Memory B cell (primary cell): Measurements from ENCODE around the gene RBMS3.

Source experiments
- ATAC-seq: fragments of 150-1000 bp; cut with Tn5 transposase; 2 replicates; pipeline ENCODE4 v1.10.0; 2021; ENCODE audit warnings: low read depth, mild to moderate bottlenecking, moderate library complexity
- DNase-seq, 2 donors: peaks; one replicate each; pipeline ENCODE4 v3.0.0; 2022; ENCODE audit warnings: low spot score in 2 of 2
- H3K27ac Mint-ChIP-seq: one replicate; pipeline ENCODE4 v1.8.0; 2022; ENCODE audit warnings: mild to moderate bottlenecking, moderate library complexity, mixed read lengths
- H3K27me3 Mint-ChIP-seq: one replicate; pipeline ENCODE4 v1.8.0; 2022; ENCODE audit warnings: mixed read lengths
- H3K36me3 Mint-ChIP-seq: one replicate; pipeline ENCODE4 v1.8.0; 2022; ENCODE audit warnings: mild to moderate bottlenecking, mixed read lengths
- H3K4me1 Mint-ChIP-seq: one replicate; pipeline ENCODE4 v1.8.0; 2022; ENCODE audit warnings: mixed read lengths
- H3K4me3 Mint-ChIP-seq: one replicate; pipeline ENCODE4 v1.8.0; 2022; ENCODE audit warnings: mild to moderate bottlenecking, moderate library complexity, mixed read lengths
- H3K9me3 Mint-ChIP-seq: one replicate; pipeline ENCODE4 v1.8.0; 2022; ENCODE audit warnings: mixed read lengths

RBMS3 gene

DNA sequence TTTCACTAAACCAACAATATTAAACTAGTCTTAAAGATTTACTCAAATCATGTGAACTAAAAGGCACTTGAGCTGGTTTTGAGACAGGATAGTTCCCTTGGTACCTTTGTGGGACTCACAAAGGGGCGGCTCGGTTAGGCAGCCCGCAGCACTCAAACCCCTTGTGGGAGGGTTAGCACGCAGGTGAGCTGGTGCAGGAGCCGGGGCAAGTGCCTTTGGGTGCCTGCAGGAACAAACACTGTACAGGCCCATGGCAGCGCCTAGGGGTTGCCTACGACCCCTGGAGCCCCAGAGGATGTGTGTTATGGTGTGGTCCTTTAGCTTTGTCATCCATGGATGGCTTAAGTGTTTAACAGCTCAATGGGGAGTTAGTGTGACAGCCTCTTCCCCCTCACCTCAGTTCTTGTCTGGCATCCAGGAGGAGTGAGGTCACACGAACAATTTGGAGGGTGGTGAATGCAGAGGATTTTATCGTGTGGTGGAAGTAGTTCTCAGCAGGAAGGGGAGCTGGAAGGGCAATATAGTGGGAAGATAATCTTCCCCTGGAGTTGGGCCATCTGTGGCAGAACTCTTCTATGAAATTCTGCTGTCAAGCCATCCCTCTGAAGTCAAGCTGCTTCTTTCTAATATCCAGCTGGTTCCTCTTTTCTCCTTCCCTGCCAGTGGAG lies 470.9 kb downstream of the RBMS3 start:
- DNase-seq = no peak
- Mint-ChIP-seq H3K4me1 (no peaks in the 10 kb centered on the region), H3K9me3 (peaks cover 1% of the 10 kb centered on the region), H3K36me3 (no peaks in the 10 kb centered on the region), H3K4me3 (no peak overlapping the region), H3K27ac (no peak overlapping the region), H3K27me3 (no peaks in the 10 kb centered on the region)
- ATAC-seq = no peak

DNA sequence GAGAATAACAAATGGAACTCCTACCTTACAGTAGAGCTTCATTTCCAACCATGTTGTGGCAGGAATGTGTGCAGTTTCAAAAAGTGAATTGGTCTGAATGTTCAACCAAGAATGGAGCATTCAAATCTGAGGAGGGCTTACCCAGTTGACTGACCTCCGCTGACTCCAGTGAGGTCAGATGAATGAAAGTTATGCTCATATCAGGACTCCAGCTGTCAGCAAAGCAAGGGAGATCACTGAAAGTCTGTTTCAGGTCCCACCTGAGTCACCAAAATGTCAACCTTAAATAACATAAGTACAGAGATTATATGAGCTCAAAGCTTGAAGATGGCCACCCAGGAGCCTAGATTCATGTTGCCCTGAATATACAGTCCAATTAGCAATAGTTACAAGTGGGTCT lies 473.5 kb downstream of the RBMS3 start:
- Mint-ChIP-seq H3K4me1 (no peaks in the 10 kb centered on the region), H3K9me3 (peaks cover 1% of the 10 kb centered on the region), H3K27ac (no peak overlapping the region), H3K36me3 (no peaks in the 10 kb centered on the region), H3K27me3 (no peaks in the 10 kb centered on the region), H3K4me3 (no peak overlapping the region)
- DNase-seq (no peak), ATAC-seq (no peak)

DNA sequence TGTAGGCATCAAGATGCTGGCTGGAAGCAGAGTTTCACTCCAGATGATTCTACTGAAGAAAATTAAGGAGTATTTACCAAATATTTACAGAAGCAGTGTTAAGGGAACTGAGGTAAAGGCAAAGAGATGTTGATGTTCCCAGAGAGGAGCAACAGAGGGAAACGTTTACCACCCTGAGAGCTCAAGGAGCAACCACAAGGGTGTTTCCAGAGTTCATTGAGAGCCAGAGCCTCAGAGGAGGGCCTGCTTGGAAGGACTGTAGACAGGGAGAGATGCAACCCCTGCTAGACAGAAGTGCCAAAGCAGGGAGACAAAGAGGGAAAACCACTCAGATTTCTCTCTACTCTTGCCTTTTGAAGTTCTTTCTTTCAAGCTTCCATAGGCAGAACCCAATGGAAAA lies 474.5 kb downstream of the RBMS3 start:
- Mint-ChIP-seq H3K4me3 (no peak overlapping the region), H3K36me3 (no peaks in the 10 kb centered on the region), H3K27me3 (no peaks in the 10 kb centered on the region), H3K9me3 (peaks cover 1% of the 10 kb centered on the region), H3K4me1 (no peaks in the 10 kb centered on the region), H3K27ac (no peak overlapping the region)
- ATAC-seq = no peak
- DNase-seq = no peak

DNA sequence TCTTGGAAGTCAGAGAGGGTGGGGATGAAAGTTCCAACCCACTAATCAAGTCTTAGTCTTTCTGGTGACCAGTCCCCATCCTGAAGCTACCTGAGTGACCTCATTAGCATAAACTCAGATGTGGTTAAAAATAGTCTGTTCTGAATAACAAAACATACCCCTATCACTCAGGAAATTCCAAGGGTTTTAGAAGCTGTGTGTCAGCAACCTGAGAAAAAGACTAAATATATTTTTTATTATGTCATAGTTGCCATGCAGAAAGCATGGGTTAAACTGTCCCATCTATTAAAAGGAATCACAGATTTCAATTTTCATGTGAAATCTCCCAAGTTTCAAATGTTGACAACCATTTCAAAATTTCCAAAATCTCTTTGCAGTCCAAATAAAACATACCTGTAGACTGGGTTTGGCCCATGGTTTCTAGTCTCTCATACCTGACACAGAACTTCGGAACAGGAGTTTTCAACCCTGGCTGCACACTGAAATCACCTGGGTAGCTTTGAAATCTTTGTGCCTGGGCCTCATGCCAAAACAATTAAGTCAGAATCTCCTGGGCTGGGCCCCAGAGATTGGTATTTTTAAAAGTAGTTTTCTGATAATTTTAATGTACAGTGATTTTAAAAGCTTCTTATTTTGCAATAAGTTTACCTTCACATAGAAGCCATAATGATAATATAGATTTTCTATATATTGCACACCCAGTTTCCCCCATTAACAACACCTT lies 476.3 kb downstream of the RBMS3 start:
- Mint-ChIP-seq H3K4me3 (no peak overlapping the region), H3K27me3 (no peaks in the 10 kb centered on the region), H3K9me3 (peaks cover 1% of the 10 kb centered on the region), H3K27ac (no peak overlapping the region), H3K36me3 (no peaks in the 10 kb centered on the region), H3K4me1 (no peaks in the 10 kb centered on the region)
- DNase-seq (no peak), ATAC-seq (no peak)

DNA sequence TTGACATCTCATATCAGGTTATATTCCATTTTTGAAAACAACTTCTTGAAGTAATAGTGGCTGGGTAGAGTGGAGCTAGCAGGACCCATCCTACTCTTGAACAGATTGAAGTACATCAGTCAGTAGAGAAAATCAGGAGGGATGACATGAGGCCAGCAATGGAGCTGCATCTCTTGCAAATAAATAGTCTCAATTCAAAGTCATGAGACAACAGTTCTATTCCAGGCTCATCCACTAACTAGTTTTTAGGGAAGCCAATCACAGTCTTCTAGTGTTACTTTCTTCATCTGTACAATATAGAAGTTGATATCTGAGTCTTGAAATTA lies 477.2 kb downstream of the RBMS3 start:
- no peak overlapping the region for H3K27ac Mint-ChIP-seq

DNA sequence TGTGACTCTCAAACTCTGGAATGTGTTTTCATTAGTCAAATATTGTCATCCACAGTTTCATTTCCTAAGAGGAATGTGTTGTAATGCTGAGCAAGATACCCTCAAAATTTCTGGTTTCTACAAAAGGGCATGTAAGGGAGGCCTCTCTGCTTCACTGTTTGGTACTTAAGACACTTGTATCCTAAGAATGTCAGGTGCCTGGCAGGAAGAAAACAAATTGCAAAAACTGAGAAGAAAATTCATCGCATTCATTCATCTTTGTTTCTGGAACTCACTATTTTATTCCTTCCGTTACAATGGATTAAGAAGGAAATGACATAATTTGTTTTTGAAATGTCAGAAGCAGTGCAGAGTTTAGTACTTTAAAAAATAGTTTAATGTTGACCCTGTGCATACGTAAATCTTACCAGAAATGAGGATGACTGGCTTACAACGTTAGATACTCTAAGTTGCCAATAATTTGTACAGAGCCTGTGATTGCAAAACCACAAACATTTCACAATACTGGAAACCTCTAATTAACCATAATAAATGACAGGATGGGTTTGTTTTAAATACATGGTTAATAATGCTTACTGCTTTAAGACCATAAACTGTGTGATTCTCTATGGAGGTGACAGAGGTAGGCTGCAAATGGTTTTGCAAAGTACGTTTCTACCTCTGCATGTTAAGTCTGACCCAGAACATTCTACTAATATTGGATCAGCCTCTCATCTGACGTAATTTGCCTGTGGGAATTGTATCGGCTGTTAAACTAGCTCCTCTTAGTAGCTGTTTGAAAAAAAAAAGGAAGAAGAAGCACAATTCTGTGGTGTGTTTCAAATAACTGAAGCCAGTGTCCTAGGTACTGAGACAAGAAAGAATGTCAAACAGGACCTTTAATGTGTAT lies 477.8 kb downstream of the RBMS3 start:
- H3K27ac Mint-ChIP-seq = no peak overlapping the region
- H3K36me3 Mint-ChIP-seq = no peaks in the 10 kb centered on the region
- ATAC-seq (no peak), DNase-seq (no peak)
- no peak overlapping the region for H3K4me3 Mint-ChIP-seq
- no peaks in the 10 kb centered on the region for H3K4me1 Mint-ChIP-seq
- peaks cover 1% of the 10 kb centered on the region for H3K9me3 Mint-ChIP-seq
- H3K27me3 Mint-ChIP-seq = no peaks in the 10 kb centered on the region

More for the DNA sequence above, 477.2 kb downstream of the RBMS3 start:
- Mint-ChIP-seq H3K9me3 (peaks cover 1% of the 10 kb centered on the region), H3K4me3 (no peak overlapping the region), H3K36me3 (no peaks in the 10 kb centered on the region), H3K27me3 (no peaks in the 10 kb centered on the region), H3K4me1 (no peaks in the 10 kb centered on the region)
- no peak for ATAC-seq
- DNase-seq = no peak

DNA sequence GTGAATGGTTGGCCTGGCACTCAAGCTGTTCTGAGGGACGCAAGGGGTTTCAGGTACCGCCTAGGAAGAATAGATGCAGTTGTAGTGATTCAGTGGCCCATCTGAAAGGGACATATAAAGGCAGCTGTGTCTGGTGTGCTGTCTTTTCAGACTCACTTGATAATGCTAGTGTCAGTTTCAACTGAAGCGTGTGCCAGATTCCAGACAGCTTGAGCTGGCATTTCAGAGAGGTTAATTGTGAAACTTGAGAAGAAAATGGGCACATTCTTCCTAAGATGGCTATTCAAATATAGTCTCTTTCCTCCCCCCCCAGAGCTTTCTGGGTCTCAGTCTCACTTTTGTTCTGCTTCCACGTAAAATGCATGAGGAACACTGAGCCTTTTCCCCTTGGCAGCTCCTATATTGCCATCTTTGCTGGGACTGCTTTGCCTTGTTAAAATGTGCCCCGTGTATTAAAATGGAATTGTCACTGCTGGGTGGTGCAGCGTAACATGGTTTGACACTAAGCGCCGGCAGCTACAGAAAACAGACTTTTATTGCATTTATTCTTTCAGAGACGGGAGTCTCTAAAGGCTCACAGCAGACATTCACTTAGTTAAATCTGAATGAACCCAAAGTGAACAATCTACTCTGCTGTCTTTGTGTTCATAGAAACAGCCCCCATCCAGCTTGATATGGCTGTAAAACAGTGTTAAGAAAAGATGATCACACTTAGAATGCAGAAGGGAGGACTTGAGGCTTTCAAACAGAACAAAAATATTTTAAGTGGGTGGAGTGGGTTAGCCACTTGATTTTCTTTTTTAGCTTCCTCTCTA lies 478.7 kb downstream of the RBMS3 start:
- no peak for ATAC-seq
- Mint-ChIP-seq H3K27ac (no peak overlapping the region), H3K27me3 (no peaks in the 10 kb centered on the region), H3K36me3 (no peaks in the 10 kb centered on the region), H3K9me3 (peaks cover 2% of the 10 kb centered on the region), H3K4me1 (no peaks in the 10 kb centered on the region), H3K4me3 (no peak overlapping the region)
- no peak for DNase-seq

DNA sequence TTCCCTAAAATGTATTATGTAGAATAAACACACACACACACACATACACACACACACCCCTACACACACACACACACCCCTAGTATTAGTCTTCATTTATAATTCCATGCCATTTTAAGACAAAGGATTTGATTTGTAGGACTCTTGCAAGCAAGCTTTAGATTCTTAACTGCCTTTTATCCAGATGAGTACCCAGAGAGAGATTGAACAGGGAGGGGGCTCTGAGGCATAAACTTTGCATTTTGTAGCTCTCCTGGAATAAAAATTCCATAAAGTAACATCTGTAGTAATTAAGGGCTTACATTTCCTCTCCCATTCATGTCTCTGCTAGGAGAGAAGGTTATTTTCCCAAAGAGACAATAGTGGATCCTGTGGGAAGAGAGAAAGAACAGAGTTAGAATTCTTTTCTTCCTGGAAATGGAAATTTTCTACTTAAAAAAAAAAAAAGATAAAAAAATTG lies 479.4 kb downstream of the RBMS3 start:
- Mint-ChIP-seq H3K9me3 (peaks cover 2% of the 10 kb centered on the region), H3K27me3 (no peaks in the 10 kb centered on the region), H3K36me3 (no peaks in the 10 kb centered on the region), H3K4me1 (no peaks in the 10 kb centered on the region), H3K4me3 (no peak overlapping the region), H3K27ac (no peak overlapping the region)
- no peak for DNase-seq
- no peak for ATAC-seq

DNA sequence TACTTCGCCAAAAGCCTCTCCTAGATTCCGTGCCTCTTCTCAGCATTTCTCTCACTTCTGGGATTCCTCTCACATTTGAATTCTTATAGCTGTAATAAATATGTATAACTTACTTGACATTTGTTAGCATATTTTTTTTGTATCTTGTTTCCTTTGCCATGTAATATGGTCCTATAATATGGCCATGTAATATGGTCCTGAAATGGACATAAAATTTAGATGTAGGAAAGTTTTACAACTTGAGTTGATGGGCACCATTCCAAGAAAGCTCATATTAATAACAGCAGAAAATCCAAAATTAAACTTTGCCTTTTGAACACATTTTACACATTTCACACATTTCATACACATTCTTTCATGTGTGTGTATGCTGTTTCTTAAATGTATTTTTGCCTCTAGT lies 480.6 kb downstream of the RBMS3 start:
- no peaks in the 10 kb centered on the region for H3K27me3 Mint-ChIP-seq
- DNase-seq = no peak

DNA sequence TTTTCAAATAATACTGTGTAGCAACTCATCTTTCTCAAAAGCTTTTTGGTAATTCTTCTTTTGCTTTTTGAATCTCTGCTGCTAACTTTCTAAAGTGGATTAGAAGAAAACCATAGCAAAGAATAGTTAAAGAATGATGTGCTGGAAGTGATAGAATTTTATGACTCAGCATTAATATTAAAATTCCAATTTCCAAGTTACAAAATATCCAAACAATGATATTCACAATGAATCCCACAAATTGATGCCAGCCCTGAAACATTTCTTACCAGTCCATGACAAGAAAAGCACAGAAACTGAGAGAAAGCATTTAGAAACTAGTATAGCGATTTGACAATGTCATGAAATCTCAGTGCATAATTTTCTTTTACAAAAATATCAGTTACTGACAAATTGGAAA lies 482.2 kb downstream of the RBMS3 start:
- Mint-ChIP-seq H3K9me3 (peaks cover 1% of the 10 kb centered on the region), H3K27me3 (no peaks in the 10 kb centered on the region), H3K36me3 (no peaks in the 10 kb centered on the region), H3K4me1 (no peaks in the 10 kb centered on the region), H3K27ac (no peak overlapping the region), H3K4me3 (no peak overlapping the region)
- DNase-seq = no peak
- no peak for ATAC-seq

More for the DNA sequence above, 480.6 kb downstream of the RBMS3 start:
- no peaks in the 10 kb centered on the region for H3K4me1 Mint-ChIP-seq
- no peaks in the 10 kb centered on the region for H3K36me3 Mint-ChIP-seq
- H3K9me3 Mint-ChIP-seq = peaks cover 1% of the 10 kb centered on the region
- no peak for ATAC-seq
- no peak overlapping the region for H3K4me3 Mint-ChIP-seq
- H3K27ac Mint-ChIP-seq = no peak overlapping the region

DNA sequence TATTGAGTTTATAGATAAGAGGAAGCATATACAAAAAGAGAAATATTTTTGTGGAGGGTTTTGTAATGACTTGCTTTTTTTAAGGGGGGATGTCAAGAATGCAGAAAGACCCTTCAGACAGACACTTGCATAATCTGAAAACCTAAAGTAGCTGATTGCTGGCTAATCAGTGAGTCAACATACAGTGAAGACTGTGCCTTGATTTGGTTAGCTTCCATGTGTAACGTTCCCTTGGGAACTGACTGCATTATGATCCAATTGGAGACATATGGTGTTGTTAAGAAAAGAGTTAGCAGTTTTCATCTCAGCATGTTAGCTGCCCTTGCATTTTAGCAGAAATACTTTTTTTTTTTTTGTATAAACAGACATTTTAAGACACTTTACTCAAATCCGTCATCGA lies 483.2 kb downstream of the RBMS3 start:
- Mint-ChIP-seq H3K27ac (no peak overlapping the region), H3K4me3 (no peak overlapping the region), H3K4me1 (no peaks in the 10 kb centered on the region), H3K9me3 (peaks cover 1% of the 10 kb centered on the region), H3K27me3 (no peaks in the 10 kb centered on the region), H3K36me3 (no peaks in the 10 kb centered on the region)
- no peak for ATAC-seq
- DNase-seq = no peak

DNA sequence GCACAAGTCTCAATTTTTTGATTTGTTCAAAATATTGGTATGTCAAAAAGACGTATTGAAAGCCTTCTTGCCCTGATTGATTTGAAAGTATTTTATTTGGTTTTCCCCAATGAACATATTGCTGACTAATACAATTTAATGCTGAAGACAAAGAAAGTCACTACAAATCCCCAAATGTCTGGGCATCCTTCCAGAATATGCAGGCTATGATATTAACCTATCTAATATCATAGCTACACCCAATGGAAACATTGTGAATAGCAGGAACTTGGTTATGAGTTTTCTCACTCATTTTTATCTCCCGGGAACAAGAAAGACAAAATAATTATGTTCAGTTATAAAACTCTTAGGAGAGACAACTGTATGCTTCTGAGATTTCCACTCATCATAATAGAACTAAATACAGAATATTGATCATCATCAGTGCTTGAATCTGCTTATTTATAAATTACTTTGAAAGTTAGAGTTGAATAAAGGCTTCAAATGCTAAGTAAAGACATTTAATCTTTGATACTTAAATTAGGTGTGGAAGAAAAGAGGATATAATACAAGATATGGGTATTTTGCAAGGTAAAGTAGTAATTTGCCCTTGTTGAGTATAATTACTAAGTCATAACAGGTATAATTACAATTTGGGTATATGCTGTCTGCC lies 483.9 kb downstream of the RBMS3 start:
- DNase-seq (no peak), ATAC-seq (no peak)
- Mint-ChIP-seq H3K27me3 (no peaks in the 10 kb centered on the region), H3K27ac (no peak overlapping the region), H3K4me1 (no peaks in the 10 kb centered on the region), H3K4me3 (no peak overlapping the region), H3K9me3 (peaks cover 1% of the 10 kb centered on the region), H3K36me3 (no peaks in the 10 kb centered on the region)

DNA sequence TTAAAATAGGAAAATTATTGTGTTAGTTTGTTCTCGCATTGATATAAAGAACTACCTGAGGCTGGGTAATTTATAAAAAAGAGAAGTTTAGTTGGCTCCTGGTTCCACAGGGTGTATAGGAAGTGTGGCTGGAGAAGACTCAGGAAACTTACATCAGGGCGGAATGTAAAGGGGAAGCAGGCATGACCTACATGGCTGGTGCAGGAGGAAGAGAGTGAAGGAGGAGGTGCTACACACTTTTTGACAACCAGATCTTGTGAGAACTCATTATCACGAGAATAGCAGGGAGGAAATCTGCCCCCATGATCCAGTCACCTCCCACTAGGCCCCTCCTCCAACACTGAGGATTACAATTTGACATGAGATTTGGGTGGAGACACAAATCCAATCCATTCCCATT lies 490.7 kb downstream of the RBMS3 start:
- no peak for DNase-seq
- H3K9me3 Mint-ChIP-seq = no peaks in the 10 kb centered on the region
- no peaks in the 10 kb centered on the region for H3K36me3 Mint-ChIP-seq
- H3K27ac Mint-ChIP-seq = no peak overlapping the region
- no peak for ATAC-seq
- H3K27me3 Mint-ChIP-seq = no peaks in the 10 kb centered on the region
- H3K4me1 Mint-ChIP-seq = no peaks in the 10 kb centered on the region
- H3K4me3 Mint-ChIP-seq = no peak overlapping the region
